ENCODE results near the gene SIGLEC7. TPM values are rescaled to one million over a fixed set of nuclear protein-coding genes. Genes with fewer than 3 reads are reported as not detected.

The SIGLEC7 gene
- polyA plus RNA-seq, 1 of the 3 experiments (the other 2 are of a cell fraction): not detected

GRCh38 chr19:51102991-51103390 lies 39.1 kb upstream of the SIGLEC7 start:
- Histone ChIP-seq H3K79me2 (ENCODE audit: insufficient read depth) (peaks cover 46% of the 10 kb centered on the region), H2AFZ (ENCODE audit: low read depth) (no peak overlapping the region), H3K9me2 (no peaks in the 10 kb centered on the region), H3K9me3 (no peaks in the 10 kb centered on the region), H3F3A (replicated peaks; ENCODE audit: insufficient read depth) (no peaks in the 10 kb centered on the region), H3K27ac (ENCODE audit: low read depth in 2 of 2, low read length in 1 of 2) (no peak overlapping the region), H3K4me3 (ENCODE audit: low read depth in 2 of 2, low read length in 1 of 2) (no peak overlapping the region), H4K20me1 (ENCODE audit: insufficient read depth) (peaks cover 12% of the 10 kb centered on the region; the same call in 1 of the 2 replicates), H3K36me3 (replicated peaks in 1 of 2; ENCODE audit: control insufficient read depth in 1 of 2, insufficient read depth in 2 of 2, low read length in 1 of 2) (peaks cover 11 to 37% of the 10 kb centered on the region in 2 experiments), H3K27me3 (ENCODE audit: insufficient read depth) (no peaks in the 10 kb centered on the region), H3K4me1 (ENCODE audit: control insufficient read depth in 1 of 2, insufficient read depth in 2 of 2, low read depth in 1 of 2, low read length in 1 of 2) (peaks cover 0 to 8% of the 10 kb centered on the region in 2 experiments; a peak in 2 of 4 replicates), H3K4me2 (no peak overlapping the region), H3K9ac (no peak overlapping the region)
- DNase-seq: no peak
- TF ChIP-seq CHD2 (IDR thresholded peaks at IDR 0.05; ENCODE audit: low read length, partially characterized antibody) (no peak), YY1 (IDR thresholded peaks at IDR 0.05; ENCODE audit: low read depth) (no peak), TCF12 (IDR thresholded peaks at IDR 0.05) (no peak), RXRA (IDR thresholded peaks at IDR 0.05; ENCODE audit: borderline replicate concordance, low read depth) (no peak), USF1 (IDR thresholded peaks at IDR 0.05; ENCODE audit: borderline replicate concordance, low read depth) (no peak), IRF3 (IDR thresholded peaks at IDR 0.05; ENCODE audit: low read depth, low read length) (no peak), NRF1 (IDR thresholded peaks at IDR 0.05; ENCODE audit: low read depth, low read length) (no peak), POLR2AphosphoS5 (IDR thresholded peaks at IDR 0.05; ENCODE audit: low read depth, low read length) (no peak), EP300 (IDR thresholded peaks at IDR 0.05; ENCODE audit: borderline replicate concordance in 1 of 2, low read depth in 1 of 2, low read length in 1 of 2) (no peak), ELF1 (IDR thresholded peaks at IDR 0.05) (no peak), SMC3 (IDR thresholded peaks at IDR 0.05; ENCODE audit: low read depth, low read length) (no peak)
- CTCF ChIA-PET: no interaction called here
- 91% methylated on average over 7 of the region's 7 CpGs for WGBS (ENCODE audit: low lambda C conversion rate)
- POLR2A ChIA-PET: no interaction called here

GRCh38 chr19:51103926-51104341 lies 38.2 kb upstream of the SIGLEC7 start:
- peaks cover 0 to 11% of the 10 kb centered on the region in 2 experiments; a peak in 2 of 4 replicates for H3K4me1 ChIP-seq (ENCODE audit: control insufficient read depth in 1 of 2, insufficient read depth in 2 of 2, low read depth in 1 of 2, low read length in 1 of 2)
- H3K36me3 ChIP-seq (replicated peaks in 1 of 2; ENCODE audit: control insufficient read depth in 1 of 2, insufficient read depth in 2 of 2, low read length in 1 of 2): peaks cover 11 to 33% of the 10 kb centered on the region in 2 experiments
- H3K9me3 ChIP-seq: no peaks in the 10 kb centered on the region
- no peaks in the 10 kb centered on the region for H3F3A ChIP-seq (replicated peaks; ENCODE audit: insufficient read depth)
- H4K20me1 ChIP-seq (ENCODE audit: insufficient read depth): peaks cover 12% of the 10 kb centered on the region; the same call in 1 of the 2 replicates
- no peaks in the 10 kb centered on the region for H3K9me2 ChIP-seq
- no peak for DNase-seq
- H3K27ac ChIP-seq (ENCODE audit: low read depth in 2 of 2, low read length in 1 of 2): no peak overlapping the region
- no peaks in the 10 kb centered on the region for H3K27me3 ChIP-seq (ENCODE audit: insufficient read depth)
- H3K4me3 ChIP-seq (ENCODE audit: low read depth in 2 of 2, low read length in 1 of 2): no peak overlapping the region
- ChIA-PET CTCF (interaction anchor here (1.1 kb wide), 1 partner anchor 9 kb away, joined by 3 read pairs; no protein-coding TSS in a partner anchor), POLR2A (no interaction called here)
- peaks cover 46% of the 10 kb centered on the region for H3K79me2 ChIP-seq (ENCODE audit: insufficient read depth)
- WGBS (ENCODE audit: low lambda C conversion rate): 99% methylated on average over 49 of the region's 49 CpGs
- no peak overlapping the region for H3K9ac ChIP-seq
- no peak overlapping the region for H3K4me2 ChIP-seq
- no peak overlapping the region for H2AFZ ChIP-seq (ENCODE audit: low read depth)
- TF ChIP-seq SMC3 (IDR thresholded peaks at IDR 0.05; ENCODE audit: low read depth, low read length): no peak
- TF ChIP-seq GABPA (IDR thresholded peaks at IDR 0.05; ENCODE audit: low read depth): no peak
- no peak for TF ChIP-seq PBX3 (IDR thresholded peaks at IDR 0.05)
- TF ChIP-seq ZBTB33 (IDR thresholded peaks at IDR 0.05; ENCODE audit: borderline replicate concordance, low read depth): no peak
- TF ChIP-seq YY1 (IDR thresholded peaks at IDR 0.05; ENCODE audit: low read depth): no peak
- TF ChIP-seq CTCF (IDR thresholded peaks at IDR 0.05): no peak
- TF ChIP-seq CHD2 (IDR thresholded peaks at IDR 0.05; ENCODE audit: low read length, partially characterized antibody): no peak
- no peak for TF ChIP-seq REST (IDR thresholded peaks at IDR 0.05; ENCODE audit: low read depth, low read length)
- no peak for TF ChIP-seq EP300 (IDR thresholded peaks at IDR 0.05; ENCODE audit: borderline replicate concordance in 1 of 2, low read depth in 1 of 2, low read length in 1 of 2)
- no peak for TF ChIP-seq GATA2 (CRISPR knock-in tag; IDR thresholded peaks at IDR 0.05)

All from SK-N-SH (cell line).